ENCODE results near the gene NIPAL4. TPM values are rescaled to one million over a fixed set of nuclear protein-coding genes. Genes with fewer than 3 reads are reported as not detected.

NIPAL4 gene
- total RNA-seq = 0.26 TPM in 1 of 2 replicates, not detected in the other

GRCh38 chr5:157459715-157460599 lies at the start of gene NIPAL4:
TSS of gene NIPAL4 (plus strand) at chr5:157460213. CDS start at chr5:157460321, 108 bp downstream.

Other genes starting within 250 kb of the NIPAL4 start
- gene CYFIP2, start 194.1 kb upstream of the NIPAL4 start, total RNA-seq = 0.12 and 0.94 TPM in 2 replicates
- 8.2 and 12.9 TPM in 2 replicates for gene ADAM19, start 115.6 kb downstream of the NIPAL4 start, total RNA-seq
- gene SOX30, start 192.2 kb downstream of the NIPAL4 start, total RNA-seq = 0.77 TPM in 1 of 2 replicates, not detected in the other
- not detected in 2 replicates for gene C5orf52, start 211.3 kb downstream of the NIPAL4 start, total RNA-seq